Effector memory CD8-positive, alpha-beta T cell (primary cell): ENCODE results near the gene LCTL.
"Not testable (repeated sequence)": the region's sequence is repeated elsewhere in the genome, so short reads cannot be mapped to it uniquely, and the experiment has no call there.

Source experiments
- ATAC-seq: fragments of 150-1000 bp; cut with Tn5 transposase; replicated peaks from 2 replicates; pipeline ENCODE4 v1.10.0; 2021; ENCODE audit warnings: mild to moderate bottlenecking, moderate library complexity
- DNase-seq, 3 experiments: peaks; one replicate each; pipeline ENCODE4 v3.0.0; 2021
- H3K27ac Mint-ChIP-seq, 2 donors: one replicate each; pipeline ENCODE4 v1.8.0; 2022; ENCODE audit warnings: mild to moderate bottlenecking in 2 of 2, mixed read lengths in 2 of 2, moderate library complexity in 2 of 2
- H3K27me3 Mint-ChIP-seq, 2 donors: one replicate each; pipeline ENCODE4 v1.8.0; 2022; ENCODE audit warnings: mixed read lengths in 2 of 2
- H3K36me3 Mint-ChIP-seq: one replicate; pipeline ENCODE4 v1.8.0; 2022; ENCODE audit warnings: mild to moderate bottlenecking, moderate library complexity, mixed read lengths; ENCODE audit not compliant: insufficient read depth
- H3K4me1 Mint-ChIP-seq, 2 donors: one replicate each; pipeline ENCODE4 v1.8.0; 2022; ENCODE audit warnings: low read depth in 2 of 2, mixed read lengths in 2 of 2
- H3K4me3 Mint-ChIP-seq, 2 donors: one replicate each; pipeline ENCODE4 v1.8.0; 2022; ENCODE audit warnings: mild to moderate bottlenecking in 2 of 2, mixed read lengths in 2 of 2, moderate library complexity in 2 of 2
- H3K9me3 Mint-ChIP-seq, 2 donors: one replicate each; pipeline ENCODE4 v1.8.0; 2022; ENCODE audit warnings: mixed read lengths in 2 of 2

The LCTL gene

GRCh38 chr15:66523926-66524325, 41.9 kb downstream of the LCTL start:
- no peaks in the 10 kb centered on the region for H3K4me1 Mint-ChIP-seq
- no peaks in the 10 kb centered on the region for H3K27me3 Mint-ChIP-seq
- H3K9me3 Mint-ChIP-seq = no peaks in the 10 kb centered on the region
- ATAC-seq (no peak), DNase-seq (no peak)
- H3K27ac Mint-ChIP-seq = no peak overlapping the region
- H3K4me3 Mint-ChIP-seq = no peak overlapping the region
- peaks cover 17% of the 10 kb centered on the region for H3K36me3 Mint-ChIP-seq

DNA sequence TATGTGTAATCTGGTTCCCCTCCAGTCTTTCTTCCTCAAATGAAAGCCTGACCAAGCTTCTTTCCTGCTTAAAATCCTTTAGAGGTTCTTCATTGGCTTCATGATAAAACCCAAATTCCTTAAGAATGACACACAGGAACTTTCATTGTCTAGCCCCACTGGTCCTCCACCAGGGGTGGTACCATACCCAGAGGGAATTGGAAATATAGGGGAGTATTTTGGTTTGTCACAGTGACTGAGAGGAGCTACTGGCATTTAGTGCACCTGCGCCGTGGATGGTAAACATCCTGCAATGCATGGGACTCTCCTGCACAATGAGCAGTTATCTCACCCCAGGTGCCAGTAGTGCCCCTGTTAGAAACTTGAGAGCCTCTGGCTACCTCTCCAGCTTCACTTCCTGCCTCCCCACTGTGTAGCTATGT, 49.9 kb downstream of the LCTL start:
- H3K27ac Mint-ChIP-seq = peak overlapping the region in 1 of 2 donors; percentile 80
- H3K4me3 Mint-ChIP-seq = no peak overlapping the region
- DNase-seq = no peak
- H3K4me1 Mint-ChIP-seq = no peaks in the 10 kb centered on the region
- no peaks in the 10 kb centered on the region for H3K9me3 Mint-ChIP-seq
- H3K36me3 Mint-ChIP-seq = peaks cover 29% of the 10 kb centered on the region
- ATAC-seq = no peak
- no peaks in the 10 kb centered on the region for H3K27me3 Mint-ChIP-seq

GRCh38 chr15:66514586-66514985, 51.2 kb downstream of the LCTL start:
- Mint-ChIP-seq H3K27ac (no peak overlapping the region), H3K4me3 (no peak overlapping the region), H3K27me3 (no peaks in the 10 kb centered on the region), H3K36me3 (peaks cover 25% of the 10 kb centered on the region), H3K9me3 (no peaks in the 10 kb centered on the region), H3K4me1 (no peaks in the 10 kb centered on the region)
- ATAC-seq (no peak), DNase-seq (no peak)

GRCh38 chr15:66508293-66508883, 57.4 kb downstream of the LCTL start:
- ATAC-seq (no peak), DNase-seq (no peak)
- Mint-ChIP-seq H3K36me3 (peaks cover 20% of the 10 kb centered on the region), H3K9me3 (no peaks in the 10 kb centered on the region), H3K4me3 (no peak overlapping the region), H3K4me1 (peaks cover 17 to 27% of the 10 kb centered on the region in 2 donors), H3K27me3 (no peaks in the 10 kb centered on the region), H3K27ac (no peak overlapping the region)

DNA sequence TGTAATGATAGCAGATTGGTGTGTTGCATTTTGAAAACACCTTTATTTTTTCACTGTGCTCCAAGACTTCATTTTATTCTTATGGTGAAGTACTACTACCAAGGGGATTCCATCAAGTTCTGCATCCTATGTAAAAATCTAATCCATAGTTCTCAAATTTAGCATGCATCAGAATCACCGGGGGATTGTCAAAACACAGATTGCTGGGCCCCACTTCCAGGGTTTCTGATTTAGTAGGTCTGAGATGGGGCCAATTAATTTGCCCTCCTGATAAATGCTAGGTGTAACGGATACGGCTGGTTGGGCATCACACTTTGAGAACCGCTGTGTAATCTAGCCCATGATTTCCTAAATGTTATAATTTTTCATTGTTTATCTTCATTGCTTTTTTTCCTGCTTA, 60.0 kb downstream of the LCTL start:
- H3K9me3 Mint-ChIP-seq = no peaks in the 10 kb centered on the region
- H3K36me3 Mint-ChIP-seq = peaks cover 43% of the 10 kb centered on the region
- peak overlapping the region; percentile 91 to 95 for H3K27ac Mint-ChIP-seq
- H3K4me1 Mint-ChIP-seq = peaks cover 23 to 35% of the 10 kb centered on the region in 2 donors
- no peaks in the 10 kb centered on the region for H3K27me3 Mint-ChIP-seq
- peak overlapping the region; percentile 86 to 94 for H3K4me3 Mint-ChIP-seq
- no peak for DNase-seq
- ATAC-seq = no peak

- H3K4me3 Mint-ChIP-seq = peak overlapping the region; percentile 86 to 94
- H3K9me3 Mint-ChIP-seq = no peaks in the 10 kb centered on the region
- no peaks in the 10 kb centered on the region for H3K27me3 Mint-ChIP-seq
- H3K27ac Mint-ChIP-seq = peak overlapping the region; percentile 91 to 95
- peaks cover 47% of the 10 kb centered on the region for H3K36me3 Mint-ChIP-seq
- peaks cover 25 to 35% of the 10 kb centered on the region in 2 donors for H3K4me1 Mint-ChIP-seq
- ATAC-seq = peak; percentile 9
- no peak for DNase-seq
Observed at GRCh38 chr15:66505430-66505811, 60.4 kb downstream of the LCTL start.

GRCh38 chr15:66504563-66505429, 61.0 kb downstream of the LCTL start, which contains the start of the genes RPL4 and ZWILCH:
RPL4 (minus strand) TSS chr15:66504855; CDS start chr15:66504790, 65 bp downstream.
ZWILCH (plus strand) TSS chr15:66505326; CDS start chr15:66505339, 13 bp downstream.
- H3K4me3 Mint-ChIP-seq = peak within 1 kb of the TSS; percentile 86 to 94
- no peaks in the 10 kb centered on the region for H3K27me3 Mint-ChIP-seq
- H3K9me3 Mint-ChIP-seq = no peaks in the 10 kb centered on the region
- H3K4me1 Mint-ChIP-seq = peaks cover 29 to 35% of the 10 kb centered on the region in 2 donors
- ATAC-seq (peak; percentile 87), DNase-seq (peak; percentile 78 to 83 (median 82))
- peak within 1 kb of the TSS; percentile 91 to 95 for H3K27ac Mint-ChIP-seq
- peaks cover 54% of the 10 kb centered on the region for H3K36me3 Mint-ChIP-seq

DNA sequence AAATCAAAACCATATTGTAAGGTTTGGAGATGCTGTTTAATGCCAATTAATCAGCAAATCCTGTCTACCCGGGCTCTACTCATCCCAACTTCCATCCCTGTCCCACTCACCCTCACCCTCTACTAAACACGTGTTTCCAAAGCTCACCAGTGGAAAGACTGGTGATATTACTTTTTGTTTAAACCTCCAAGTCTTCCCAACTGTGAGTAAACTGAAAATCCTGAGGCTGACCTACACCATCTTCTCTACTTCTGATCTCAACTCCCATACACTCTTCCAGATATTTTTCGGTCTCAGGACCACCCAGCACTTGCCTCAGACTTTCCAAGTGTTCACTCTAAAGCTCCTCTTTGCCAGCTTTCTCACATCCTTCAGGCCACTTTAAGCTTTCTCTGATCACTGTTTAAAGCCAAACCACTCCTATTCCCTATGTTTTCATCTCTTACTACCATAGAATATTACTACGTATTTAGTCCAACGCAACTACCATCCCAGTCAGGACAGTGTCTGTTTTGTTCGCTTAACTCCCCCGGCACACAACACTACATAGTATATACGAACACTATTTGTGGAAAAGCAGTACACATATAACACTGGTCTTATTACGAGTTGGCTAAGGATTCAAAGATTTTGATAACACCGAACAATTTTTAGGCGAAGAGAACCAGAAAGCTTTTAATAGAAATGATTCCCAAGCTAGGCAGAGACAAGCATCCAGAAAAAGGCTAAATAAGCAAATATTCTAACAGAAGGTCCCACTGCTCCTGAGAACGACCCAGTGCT, 61.8 kb downstream of the LCTL start:
- Mint-ChIP-seq H3K27me3 (no peaks in the 10 kb centered on the region), H3K4me1 (peaks cover 30 to 35% of the 10 kb centered on the region in 2 donors), H3K4me3 (peak overlapping the region; percentile 86 to 94), H3K36me3 (peaks cover 62% of the 10 kb centered on the region), H3K27ac (peak overlapping the region; percentile 91 to 95), H3K9me3 (no peaks in the 10 kb centered on the region)
- DNase-seq (no peak), ATAC-seq (no peak)

- peak overlapping the region; percentile 86 to 94 for H3K4me3 Mint-ChIP-seq
- not testable (repeated sequence) for ATAC-seq, DNase-seq, H3K27me3 Mint-ChIP-seq, H3K9me3 Mint-ChIP-seq
- peaks cover 30 to 40% of the 10 kb centered on the region in 2 donors for H3K4me1 Mint-ChIP-seq
- peak overlapping the region; percentile 91 to 95 for H3K27ac Mint-ChIP-seq
- H3K36me3 Mint-ChIP-seq = peaks cover 69% of the 10 kb centered on the region
Observed at GRCh38 chr15:66503041-66503648, 62.7 kb downstream of the LCTL start.

GRCh38 chr15:66502491-66502890, 63.3 kb downstream of the LCTL start:
- Mint-ChIP-seq H3K4me1 (peaks cover 36 to 46% of the 10 kb centered on the region in 2 donors), H3K27me3 (no peaks in the 10 kb centered on the region), H3K4me3 (peak overlapping the region; percentile 86 to 94), H3K27ac (peak overlapping the region; percentile 91 to 95), H3K9me3 (no peaks in the 10 kb centered on the region), H3K36me3 (peaks cover 75% of the 10 kb centered on the region)
- ATAC-seq (no peak), DNase-seq (no peak)

GRCh38 chr15:66500346-66500745, 65.5 kb downstream of the LCTL start:
- not testable (repeated sequence) for H3K4me3 Mint-ChIP-seq
- H3K4me1 Mint-ChIP-seq = peaks cover 40 to 46% of the 10 kb centered on the region in 2 donors

DNA sequence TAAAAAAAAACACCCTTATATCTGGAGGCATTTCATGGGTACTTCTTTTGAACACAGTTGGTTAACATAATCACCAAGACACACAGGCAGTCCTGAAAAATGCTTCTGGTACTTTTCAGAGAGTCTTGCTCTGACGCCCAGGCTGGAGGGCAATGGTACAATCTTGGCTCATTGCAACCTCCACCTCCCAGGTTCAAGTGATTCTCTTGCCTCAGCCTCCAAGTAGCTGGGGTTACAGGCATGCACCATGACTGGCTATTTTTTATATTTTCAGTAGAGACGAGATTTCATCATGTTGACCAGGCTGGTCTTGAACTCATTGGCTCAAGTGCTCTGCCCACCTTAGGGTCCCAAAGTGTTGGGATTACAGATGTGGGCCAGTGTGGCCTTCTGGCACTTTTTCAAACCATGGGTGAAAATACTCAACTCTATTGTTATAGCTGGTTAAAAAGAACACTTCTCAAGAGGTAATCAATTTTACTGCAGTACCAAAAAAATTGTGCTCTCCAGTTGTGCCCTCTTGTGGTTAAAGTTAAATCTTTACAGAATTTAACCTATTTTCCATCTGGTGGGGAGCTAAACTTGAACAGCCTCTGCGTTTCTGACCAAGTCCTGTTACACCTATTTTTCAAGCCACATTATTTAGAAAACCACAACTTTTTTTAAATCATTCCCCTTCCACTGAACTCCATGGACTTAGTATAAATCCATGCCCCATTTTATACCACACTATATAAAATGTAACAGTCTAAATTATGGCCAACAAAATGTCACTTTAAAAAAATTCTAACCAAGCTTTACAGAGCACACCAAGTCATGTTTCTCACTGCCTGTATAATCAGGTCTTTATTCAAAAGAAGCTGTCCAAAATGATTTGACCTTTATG, 67.1 kb downstream of the LCTL start:
- H3K36me3 Mint-ChIP-seq = peaks cover 71% of the 10 kb centered on the region
- ATAC-seq (no peak), DNase-seq (peak in 1 of 3 experiments; percentile 14)
- peak overlapping the region; percentile 25 to 97 for H3K27ac Mint-ChIP-seq
- H3K9me3 Mint-ChIP-seq = no peaks in the 10 kb centered on the region
- H3K27me3 Mint-ChIP-seq = no peaks in the 10 kb centered on the region
- peak overlapping the region in 1 of 2 donors; percentile 92 for H3K4me3 Mint-ChIP-seq
- peaks cover 33 to 41% of the 10 kb centered on the region in 2 donors for H3K4me1 Mint-ChIP-seq

More at GRCh38 chr15:66500346-66500745, 65.5 kb downstream of the LCTL start:
- Mint-ChIP-seq H3K27ac (peak overlapping the region in 1 of 2 donors; percentile 26), H3K36me3 (peaks cover 82% of the 10 kb centered on the region)
- ATAC-seq, H3K27me3 Mint-ChIP-seq, H3K9me3 Mint-ChIP-seq, DNase-seq: not testable (repeated sequence)
